ENCODE measurements around the gene TPST2. TPM values are rescaled to one million over a fixed set of nuclear protein-coding genes. Genes with fewer than 3 reads are reported as not detected.

TPST2 gene
- total RNA-seq, 4 donors from 2014 or later: 22.0 to 30.9 (median 28.7) TPM

GRCh38 chr22:26565181-26565580 is 24.8 kb downstream of the TPST2 start:
- Histone ChIP-seq H3K9me3 (no peaks in the 10 kb centered on the region), H3K4me3 (no peak overlapping the region), H3K36me3 (peaks cover 0 to 8% (median 5%) of the 10 kb centered on the region in 4 donors), H3K4me1 (peaks cover 0 to 25% (median 2%) of the 10 kb centered on the region in 4 donors), H3K27me3 (no peaks in the 10 kb centered on the region), H3K27ac (replicated peaks in 1 of 4) (no peak overlapping the region)
- TF ChIP-seq POLR2AphosphoS5 (IDR thresholded peaks at IDR 0.05): no peak
- no peak for TF ChIP-seq POLR2A (IDR thresholded peaks at IDR 0.05; ENCODE audit: low read depth)
- no peak for TF ChIP-seq EP300 (IDR thresholded peaks at IDR 0.05)
- TF ChIP-seq, protein P1, sequence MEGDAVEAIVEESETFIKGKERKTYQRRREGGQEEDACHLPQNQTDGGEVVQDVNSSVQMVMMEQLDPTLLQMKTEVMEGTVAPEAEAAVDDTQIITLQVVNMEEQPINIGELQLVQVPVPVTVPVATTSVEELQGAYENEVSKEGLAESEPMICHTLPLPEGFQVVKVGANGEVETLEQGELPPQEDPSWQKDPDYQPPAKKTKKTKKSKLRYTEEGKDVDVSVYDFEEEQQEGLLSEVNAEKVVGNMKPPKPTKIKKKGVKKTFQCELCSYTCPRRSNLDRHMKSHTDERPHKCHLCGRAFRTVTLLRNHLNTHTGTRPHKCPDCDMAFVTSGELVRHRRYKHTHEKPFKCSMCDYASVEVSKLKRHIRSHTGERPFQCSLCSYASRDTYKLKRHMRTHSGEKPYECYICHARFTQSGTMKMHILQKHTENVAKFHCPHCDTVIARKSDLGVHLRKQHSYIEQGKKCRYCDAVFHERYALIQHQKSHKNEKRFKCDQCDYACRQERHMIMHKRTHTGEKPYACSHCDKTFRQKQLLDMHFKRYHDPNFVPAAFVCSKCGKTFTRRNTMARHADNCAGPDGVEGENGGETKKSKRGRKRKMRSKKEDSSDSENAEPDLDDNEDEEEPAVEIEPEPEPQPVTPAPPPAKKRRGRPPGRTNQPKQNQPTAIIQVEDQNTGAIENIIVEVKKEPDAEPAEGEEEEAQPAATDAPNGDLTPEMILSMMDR (IDR thresholded peaks at IDR 0.05): no peak
- no peak for DNase-seq (ENCODE audit: extremely low spot score)
- intact Hi-C loops (cut with DNase I): no loop called here
- WGBS: 97% methylated on average over 5 of the region's 6 CpGs

DNA sequence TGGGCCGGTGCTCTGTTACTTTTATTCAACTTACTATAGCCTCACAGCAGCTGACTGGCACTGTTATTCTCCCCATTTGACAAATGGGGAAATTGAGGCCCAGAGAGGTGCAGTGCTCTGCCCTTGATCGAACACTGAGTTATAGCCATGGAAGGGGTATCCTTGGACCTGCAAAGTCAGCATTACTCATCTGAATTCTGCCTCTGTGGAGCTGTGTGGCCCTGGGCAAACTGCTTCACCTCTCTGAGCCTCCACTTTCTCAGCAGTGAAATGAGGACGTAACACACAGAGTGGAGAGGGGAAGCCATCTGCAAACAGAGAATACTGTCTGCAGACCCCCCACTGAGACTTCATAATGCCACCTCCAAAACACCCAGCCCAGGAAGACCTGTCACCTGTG is 25.3 kb downstream of the TPST2 start:
- Histone ChIP-seq H3K9me3 (no peaks in the 10 kb centered on the region), H3K36me3 (peaks cover 0 to 8% (median 5%) of the 10 kb centered on the region in 4 donors), H3K4me1 (peaks cover 0 to 23% (median 2%) of the 10 kb centered on the region in 4 donors), H3K27me3 (no peaks in the 10 kb centered on the region), H3K4me3 (no peak overlapping the region), H3K27ac (replicated peaks in 1 of 4) (no peak overlapping the region)
- TF ChIP-seq POLR2A (IDR thresholded peaks at IDR 0.05; ENCODE audit: low read depth): no peak
- TF ChIP-seq, protein P1 (IDR thresholded peaks at IDR 0.05): no peak
- no peak for TF ChIP-seq EP300 (IDR thresholded peaks at IDR 0.05)
- TF ChIP-seq POLR2AphosphoS5 (IDR thresholded peaks at IDR 0.05): no peak
- DNase-seq (ENCODE audit: extremely low spot score): no peak
- 88% methylated on average over 3 of the region's 3 CpGs for WGBS
- intact Hi-C loops (cut with DNase I): no loop called here

- no peaks in the 10 kb centered on the region for H3K9me3 ChIP-seq
- no peak for DNase-seq (ENCODE audit: extremely low spot score)
- no peak for TF ChIP-seq EP300 (IDR thresholded peaks at IDR 0.05)
- TF ChIP-seq POLR2A (IDR thresholded peaks at IDR 0.05; ENCODE audit: low read depth): no peak
- TF ChIP-seq, protein P1 (IDR thresholded peaks at IDR 0.05): no peak
- no peak for TF ChIP-seq POLR2AphosphoS5 (IDR thresholded peaks at IDR 0.05)
- H3K27ac ChIP-seq (replicated peaks in 1 of 4): no peak overlapping the region
- H3K4me1 ChIP-seq: peaks cover 0 to 23% (median 2%) of the 10 kb centered on the region in 4 donors
- peaks cover 0 to 8% (median 5%) of the 10 kb centered on the region in 4 donors for H3K36me3 ChIP-seq
- WGBS: 99% methylated on average over 8 of the region's 8 CpGs
- intact Hi-C loops (cut with DNase I): no loop called here
- H3K27me3 ChIP-seq: no peaks in the 10 kb centered on the region
- no peak overlapping the region for H3K4me3 ChIP-seq
Measured at GRCh38 chr22:26564181-26564580, 25.8 kb downstream of the TPST2 start.

GRCh38 chr22:26563022-26563421 is 26.9 kb downstream of the TPST2 start:
- H3K27ac ChIP-seq (replicated peaks in 1 of 4): no peak overlapping the region
- 84% methylated on average over 5 of the region's 5 CpGs for WGBS
- intact Hi-C loops (cut with DNase I): no loop called here

GRCh38 chr22:26561756-26562417 is 28.0 kb downstream of the TPST2 start:
- Histone ChIP-seq H3K4me1 (peaks cover 0 to 11% (median 2%) of the 10 kb centered on the region in 4 donors), H3K27me3 (no peaks in the 10 kb centered on the region), H3K27ac (replicated peaks in 1 of 4) (no peak overlapping the region), H3K9me3 (no peaks in the 10 kb centered on the region), H3K4me3 (no peak overlapping the region), H3K36me3 (peaks cover 0 to 8% (median 5%) of the 10 kb centered on the region in 4 donors)
- WGBS: 96% methylated on average over 2 of the region's 9 CpGs
- TF ChIP-seq EP300 (IDR thresholded peaks at IDR 0.05): no peak
- no peak for TF ChIP-seq POLR2AphosphoS5 (IDR thresholded peaks at IDR 0.05)
- TF ChIP-seq POLR2A (IDR thresholded peaks at IDR 0.05; ENCODE audit: low read depth): no peak
- TF ChIP-seq, protein P1 (IDR thresholded peaks at IDR 0.05): no peak
- intact Hi-C loops (cut with DNase I): no loop called here
- no peak for DNase-seq (ENCODE audit: extremely low spot score)

More at GRCh38 chr22:26563022-26563421, 26.9 kb downstream of the TPST2 start:
- Histone ChIP-seq H3K4me1 (peaks cover 0 to 17% (median 2%) of the 10 kb centered on the region in 4 donors), H3K27me3 (no peaks in the 10 kb centered on the region), H3K36me3 (peaks cover 0 to 8% (median 5%) of the 10 kb centered on the region in 4 donors), H3K9me3 (no peaks in the 10 kb centered on the region), H3K4me3 (no peak overlapping the region)
- TF ChIP-seq POLR2AphosphoS5 (IDR thresholded peaks at IDR 0.05) (no peak), POLR2A (IDR thresholded peaks at IDR 0.05; ENCODE audit: low read depth) (no peak)
- DNase-seq (ENCODE audit: extremely low spot score): no peak
